Gastrocnemius medialis (tissue), 4 donors: ENCODE measurements around the gene PRKG1. TPM values are rescaled to one million over a fixed set of nuclear protein-coding genes. Genes with fewer than 3 reads are reported as not detected.

Experiments
- ATAC-seq, 2 donors: fragments of 150-250 bp; one replicate each; pipeline ENCODE4 v1.9.1; 2016
- DNase-seq, 2 donors: peaks; one replicate each; pipeline ENCODE4 v3.0.0-alpha.2; 2019
- H3K27ac ChIP-seq, 4 donors: fragments of 200-600 bp; sonication (generic); 1 replicate in 1 of 4; 2 replicates in 3 of 4; pipeline ENCODE4 v1.5.1; 2016 to 2018; ENCODE audit warnings: mild to moderate bottlenecking in 2 of 4, moderate library complexity in 1 of 4
- H3K27me3 ChIP-seq, 3 donors: fragments of 200-600 bp; sonication (generic) in 2 of 3; 1 replicate in 1 of 3; 2 replicates in 2 of 3; pipeline versions ENCODE4 v1.5.1 to v1.6.0; 2016 to 2019; ENCODE audit warnings: mild to moderate bottlenecking in 1 of 3, moderate library complexity in 1 of 3
- H3K36me3 ChIP-seq, 2 donors: fragments of 200-600 bp; sonication (generic) in 1 of 2; one replicate each; pipeline ENCODE4 v1.5.1; 2017 to 2018
- H3K4me1 ChIP-seq, 2 donors: fragments of 200-600 bp; sonication (generic) in 1 of 2; one replicate each; pipeline ENCODE4 v1.5.1; 2016 to 2017; ENCODE audit warnings: mild to moderate bottlenecking in 2 of 2
- H3K4me3 ChIP-seq, 4 donors: fragments of 200-600 bp; sonication (generic) in 3 of 4; 1 replicate in 1 of 4; 2 replicates in 3 of 4; pipeline ENCODE4 v1.5.1; 2016 to 2019; ENCODE audit warnings: mild to moderate bottlenecking in 2 of 4
- H3K9me3 ChIP-seq, 3 donors: fragments of 200-600 bp; sonication (generic) in 2 of 3; 1 replicate in 1 of 3; 2 replicates in 2 of 3; pipeline ENCODE4 v1.5.1; 2016 to 2019
- CTCF ChIP-seq, 5 experiments: fragments of 450-650 bp in 3 of 5; fragments of 200-600 bp in 2 of 5; sonication (generic) in 2 of 5; IDR thresholded peaks in 4 of 5; conservative IDR thresholded peaks in 1 of 5; 1 replicate in 4 of 5; 2 replicates in 1 of 5; pipeline ENCODE4 v1.5.1; 2016 to 2019; ENCODE audit warnings: antibody characterized with exemption in 5 of 5, mild to moderate bottlenecking in 3 of 5, moderate library complexity in 3 of 5
- POLR2A ChIP-seq, 2 donors: fragments of 450-650 bp; IDR thresholded peaks; one replicate each; pipeline ENCODE4 v1.6.1; 2017; ENCODE audit warnings: antibody characterized with exemption in 2 of 2, mild to moderate bottlenecking in 2 of 2, moderate library complexity in 2 of 2
- in situ Hi-C, 4 donors: fragments of 200-750 bp; cut with MboI; loops; one replicate each; pipeline versions ENCODE4 v1.15.0 to v1.8.0; 2017; ENCODE audit warnings: low sequenced_read_pairs in 4 of 4
- intact Hi-C: fragments of 100-400 bp; cut with DNase I; formaldehyde crosslinking; loops from one replicate; pipeline ENCODE4 v1.15.1; 2023; ENCODE audit warnings: low total_unique reads
- total RNA-seq, 4 donors: library from RNA; depleted of rRNA; stranded (reverse); fragments of >200 nt; gene quantifications; one replicate each; pipeline versions ENCODE4 v1.1.0 to v1.2.3, GENCODE V29; 2016

Gene PRKG1
- total RNA-seq, 4 donors from 2014 or later: 10.4 to 39.4 (median 25.1) TPM

GRCh38 chr10:51313773-51314478, 239.6 kb downstream of the PRKG1 start:
- Histone ChIP-seq H3K9me3 (no peaks in the 10 kb centered on the region), H3K4me3 (no peak overlapping the region), H3K36me3 (no peaks in the 10 kb centered on the region), H3K4me1 (peaks cover 4 to 8% of the 10 kb centered on the region in 2 donors), H3K27me3 (no peaks in the 10 kb centered on the region), H3K27ac (no peak overlapping the region)
- ATAC-seq (no peak), DNase-seq (no peak)
- TF ChIP-seq CTCF (IDR thresholded peaks at IDR 0.05 in 4 of 5, conservative IDR thresholded peaks at IDR 0.05 in 1 of 5) (no peak), POLR2A (IDR thresholded peaks at IDR 0.05) (no peak)
- in situ Hi-C loops: no loop called here
- intact Hi-C loops: no loop called here

GRCh38 chr10:51314481-51314880, 240.2 kb downstream of the PRKG1 start:
- H3K36me3 ChIP-seq: no peaks in the 10 kb centered on the region
- ATAC-seq (no peak), DNase-seq (no peak)
- no peak overlapping the region for H3K27ac ChIP-seq
- no peak overlapping the region for H3K4me3 ChIP-seq
- TF ChIP-seq CTCF (IDR thresholded peaks at IDR 0.05 in 4 of 5, conservative IDR thresholded peaks at IDR 0.05 in 1 of 5): no peak
- TF ChIP-seq POLR2A (IDR thresholded peaks at IDR 0.05): no peak
- H3K9me3 ChIP-seq: no peaks in the 10 kb centered on the region
- intact Hi-C loops: no loop called here
- H3K27me3 ChIP-seq: no peaks in the 10 kb centered on the region
- in situ Hi-C loops: no loop called here
- H3K4me1 ChIP-seq: peaks cover 4 to 8% of the 10 kb centered on the region in 2 donors

- TF ChIP-seq POLR2A (IDR thresholded peaks at IDR 0.05): no peak
- no peak for TF ChIP-seq CTCF (IDR thresholded peaks at IDR 0.05 in 4 of 5, conservative IDR thresholded peaks at IDR 0.05 in 1 of 5)
- H3K27me3 ChIP-seq: no peaks in the 10 kb centered on the region
- H3K4me1 ChIP-seq: no peaks in the 10 kb centered on the region
- H3K36me3 ChIP-seq: no peaks in the 10 kb centered on the region
- H3K9me3 ChIP-seq: no peaks in the 10 kb centered on the region
- ATAC-seq (no peak), DNase-seq (no peak)
- H3K4me3 ChIP-seq: no peak overlapping the region
- no peak overlapping the region for H3K27ac ChIP-seq
- in situ Hi-C loops (no loop called here), intact Hi-C loops (no loop called here)
Measured at GRCh38 chr10:51318399-51319172, 244.3 kb downstream of the PRKG1 start.

- TF ChIP-seq POLR2A (IDR thresholded peaks at IDR 0.05): no peak
- H3K9me3 ChIP-seq: no peaks in the 10 kb centered on the region
- H3K36me3 ChIP-seq: no peaks in the 10 kb centered on the region
- intact Hi-C loops: no loop called here
- no peak overlapping the region for H3K4me3 ChIP-seq
- ATAC-seq: no peak
- no peaks in the 10 kb centered on the region for H3K27me3 ChIP-seq
- in situ Hi-C loops: no loop called here
- H3K27ac ChIP-seq: no peak overlapping the region
- no peaks in the 10 kb centered on the region for H3K4me1 ChIP-seq
- no peak for DNase-seq
Measured at GRCh38 chr10:51319173-51319435, 244.8 kb downstream of the PRKG1 start.

- DNase-seq: no peak
- in situ Hi-C loops (no loop called here), intact Hi-C loops (no loop called here)
- Histone ChIP-seq H3K36me3 (no peaks in the 10 kb centered on the region), H3K9me3 (no peaks in the 10 kb centered on the region), H3K27ac (no peak overlapping the region), H3K4me1 (no peaks in the 10 kb centered on the region), H3K27me3 (no peaks in the 10 kb centered on the region), H3K4me3 (no peak overlapping the region)
- ATAC-seq: no peak
- TF ChIP-seq POLR2A (IDR thresholded peaks at IDR 0.05) (no peak), CTCF (IDR thresholded peaks at IDR 0.05 in 4 of 5, conservative IDR thresholded peaks at IDR 0.05 in 1 of 5) (no peak)
Measured at GRCh38 chr10:51321300-51321699, 247.0 kb downstream of the PRKG1 start.
